SIG-M5 treated with dmso at 0.1 percent for 504 hours (cell line): ENCODE results near the gene MCC.

Experiments
- DNase-seq: peaks from one replicate; lab custom pipeline; 2025; ENCODE audit not compliant: unreplicated experiment; lab: John Stamatoyannopoulos, UW

MCC gene

DNA sequence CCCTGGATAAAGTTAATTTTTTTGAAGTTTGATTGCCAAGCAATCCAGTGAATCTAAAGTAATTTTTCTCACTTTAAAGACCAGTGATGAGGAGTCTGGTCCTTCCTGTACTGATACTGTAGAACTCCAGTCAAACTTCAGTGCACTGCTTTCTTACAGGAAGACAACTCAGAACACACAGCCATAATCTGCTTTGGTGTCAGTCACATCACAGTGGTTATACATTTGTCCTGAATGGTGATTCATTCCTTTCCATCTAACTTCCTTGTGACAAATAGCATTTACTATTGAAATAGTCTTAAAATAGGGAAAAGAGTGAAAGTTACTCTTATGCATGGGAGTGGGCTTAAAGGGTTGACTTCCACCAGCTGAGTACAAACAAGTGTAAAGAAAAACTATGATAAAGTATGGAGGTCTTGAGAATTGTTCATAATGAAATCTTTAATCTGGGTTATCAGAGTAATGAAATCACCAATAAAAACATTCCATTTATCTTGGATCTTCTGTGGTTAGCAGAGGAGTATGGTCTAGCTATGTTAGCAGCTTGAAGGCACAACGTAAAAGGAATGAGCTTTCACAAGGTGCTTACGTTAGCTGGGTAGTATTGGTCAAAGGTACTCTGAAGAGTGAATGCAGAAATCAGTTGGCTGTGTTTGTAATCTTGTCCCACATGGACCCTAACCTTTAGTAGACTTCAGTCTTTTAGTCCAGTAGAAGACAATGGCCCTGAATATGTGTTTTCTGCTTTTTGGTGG, 470.2 kb downstream of the MCC start:
- no peak for DNase-seq

DNA sequence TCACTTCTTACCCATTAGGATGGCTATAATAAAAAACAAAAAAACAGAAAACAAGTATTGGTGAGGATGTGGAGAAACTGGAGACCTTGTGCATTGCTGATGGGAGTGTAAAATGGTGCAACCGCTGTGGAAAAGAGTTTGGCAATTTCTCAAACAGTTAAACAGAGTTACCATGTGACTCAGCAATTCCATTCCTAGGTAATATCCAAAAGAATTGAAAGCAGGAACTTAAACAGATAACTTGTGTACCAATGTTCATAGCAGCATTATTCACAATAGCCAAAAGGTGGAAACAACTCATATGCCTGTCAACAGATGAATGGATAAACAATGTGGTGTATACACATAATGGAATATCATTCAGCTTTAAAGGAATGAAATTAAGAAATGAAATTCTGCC, 482.8 kb downstream of the MCC start:
- peak; percentile 25 for DNase-seq

DNA sequence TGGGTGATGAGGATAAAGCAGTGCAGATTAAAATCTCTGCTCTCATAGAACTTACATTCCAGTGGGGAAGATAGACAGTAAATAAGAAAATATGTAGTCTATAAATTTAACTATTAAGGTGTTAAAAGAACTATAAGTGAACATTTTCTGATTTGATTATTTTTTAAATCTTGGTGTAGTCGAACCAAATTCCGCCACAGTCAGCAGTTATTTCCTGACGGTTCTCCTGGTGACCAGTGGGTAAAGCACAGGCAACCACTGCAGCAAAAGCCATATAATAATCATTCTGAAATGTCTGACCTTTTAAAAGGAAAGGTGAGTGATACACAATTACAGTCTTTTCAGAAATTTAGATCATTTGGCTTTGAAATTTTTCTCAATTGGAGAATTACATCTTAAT, 484.5 kb downstream of the MCC start:
- no peak for DNase-seq

DNA sequence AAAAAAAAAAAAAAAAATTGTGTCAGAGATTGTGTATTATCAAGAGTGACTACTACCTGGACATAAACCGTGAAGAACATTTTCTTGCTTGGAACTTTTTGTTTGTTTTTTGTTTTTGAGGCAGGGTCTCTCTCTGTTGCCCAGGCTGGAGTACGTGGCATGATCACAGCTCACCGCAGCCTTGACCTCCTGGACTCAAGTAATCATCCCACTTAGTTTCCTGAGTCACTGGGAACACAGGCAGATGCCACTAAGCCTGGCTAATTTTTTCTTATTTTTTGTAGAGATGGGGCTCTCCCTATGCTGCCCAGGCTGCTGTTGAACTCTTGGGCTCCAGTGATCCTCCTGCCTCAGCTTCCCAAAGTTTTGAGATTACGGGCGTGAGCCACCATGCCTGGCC, 485.8 kb downstream of the MCC start:
- DNase-seq, result no peak

DNA sequence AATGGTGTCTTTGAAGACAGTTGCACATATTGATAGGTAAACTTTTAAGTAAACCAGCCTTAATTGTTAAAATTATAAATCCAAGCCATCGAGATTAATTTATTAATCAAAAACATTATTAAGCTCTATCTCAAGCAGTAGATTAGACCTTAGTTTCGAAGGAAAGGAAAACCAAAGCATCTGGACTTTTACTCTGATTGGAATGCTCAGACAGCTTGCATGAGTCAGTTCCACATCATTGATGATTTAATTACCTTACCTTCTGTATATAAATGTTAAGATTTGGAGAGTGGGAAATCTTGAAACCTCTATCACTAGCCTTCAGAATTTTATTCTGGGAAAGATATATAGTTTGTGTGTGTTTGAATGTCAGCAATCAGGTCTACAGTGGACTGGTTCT, 487.8 kb downstream of the MCC start:
- DNase-seq, result no peak

DNA sequence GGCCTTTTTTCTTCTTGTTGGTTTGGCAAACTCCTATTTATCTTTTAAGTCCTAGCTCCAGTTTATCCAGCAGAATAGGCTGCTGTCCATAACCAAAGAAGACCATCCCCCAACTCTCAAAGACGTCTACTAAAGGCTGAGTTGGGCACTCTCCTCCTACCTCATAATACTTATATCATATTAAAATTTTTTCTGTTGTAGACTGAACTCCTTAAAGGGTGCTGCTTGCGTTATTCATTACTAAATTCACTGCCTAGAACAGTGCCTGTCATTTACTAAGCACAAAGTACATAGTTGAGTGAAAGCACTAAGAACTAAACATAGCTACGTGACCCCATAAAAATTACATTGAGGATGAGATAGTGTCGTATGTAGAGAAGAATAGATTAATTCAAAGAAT, 490.0 kb downstream of the MCC start:
- no peak for DNase-seq

DNA sequence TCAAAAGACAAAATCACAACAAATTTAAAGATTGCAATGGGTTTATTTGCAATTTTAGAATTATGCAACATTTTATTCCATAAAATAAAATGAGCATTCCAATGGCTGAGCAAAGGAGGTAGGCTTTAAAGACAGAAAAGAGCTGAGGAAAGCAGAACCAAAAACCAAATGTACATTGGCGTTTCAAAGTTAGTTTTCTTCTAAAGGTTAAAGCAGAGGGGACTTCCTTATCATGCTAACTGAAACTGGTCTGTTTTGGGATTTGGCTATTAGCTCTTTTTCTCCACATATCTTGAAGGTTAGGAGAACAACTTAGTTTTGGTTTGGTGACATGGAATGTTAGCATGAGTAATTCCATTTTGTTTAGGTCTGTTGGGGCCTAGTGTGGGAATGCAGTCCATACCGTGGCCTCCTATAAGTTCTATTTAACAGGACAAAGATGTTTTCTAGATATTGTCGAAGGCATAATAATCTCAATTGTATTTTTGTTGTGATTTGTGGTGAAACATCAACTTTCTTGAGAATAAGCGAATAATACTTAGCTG, 491.4 kb downstream of the MCC start:
- DNase-seq, result no peak

DNA sequence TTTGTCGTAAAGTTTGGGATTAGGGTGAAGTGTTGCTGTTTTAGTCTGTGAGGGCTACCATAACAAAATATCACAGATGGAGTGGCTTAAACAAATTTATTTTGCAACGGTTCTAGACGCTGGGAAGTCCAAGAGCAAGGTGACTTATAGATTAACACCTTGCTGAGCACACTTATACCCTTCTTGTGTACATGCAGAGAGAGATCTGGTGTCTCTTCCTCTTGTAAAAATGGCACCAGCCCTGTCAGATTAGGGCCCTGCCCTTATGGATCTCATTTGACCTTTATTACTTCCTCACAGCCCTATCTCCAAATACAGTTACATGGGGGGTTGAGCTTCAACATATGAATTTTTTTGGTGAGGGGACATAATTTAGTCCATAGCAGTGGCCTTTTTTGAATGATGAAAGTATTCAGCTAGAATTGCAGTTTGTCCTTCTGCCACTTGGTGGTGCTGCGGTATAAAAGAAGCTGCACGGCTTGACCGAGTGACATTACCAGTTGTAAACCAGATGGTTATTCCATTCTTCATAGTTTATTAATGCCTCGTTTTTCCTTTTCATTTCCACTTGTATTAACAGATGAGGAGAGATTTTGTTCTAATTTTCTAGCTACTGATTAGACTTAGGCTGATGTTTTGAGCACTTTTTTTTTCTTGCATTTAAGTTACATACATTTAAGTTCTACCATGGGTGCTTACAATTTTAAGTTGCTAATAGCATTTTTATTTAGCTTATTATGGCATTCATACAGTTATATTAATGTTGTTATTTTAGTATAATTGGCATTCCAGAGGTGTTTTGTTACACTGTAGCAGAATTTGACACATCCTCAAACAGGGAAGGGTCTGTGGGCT, 492.3 kb downstream of the MCC start:
- peak; percentile 46 for DNase-seq

DNA sequence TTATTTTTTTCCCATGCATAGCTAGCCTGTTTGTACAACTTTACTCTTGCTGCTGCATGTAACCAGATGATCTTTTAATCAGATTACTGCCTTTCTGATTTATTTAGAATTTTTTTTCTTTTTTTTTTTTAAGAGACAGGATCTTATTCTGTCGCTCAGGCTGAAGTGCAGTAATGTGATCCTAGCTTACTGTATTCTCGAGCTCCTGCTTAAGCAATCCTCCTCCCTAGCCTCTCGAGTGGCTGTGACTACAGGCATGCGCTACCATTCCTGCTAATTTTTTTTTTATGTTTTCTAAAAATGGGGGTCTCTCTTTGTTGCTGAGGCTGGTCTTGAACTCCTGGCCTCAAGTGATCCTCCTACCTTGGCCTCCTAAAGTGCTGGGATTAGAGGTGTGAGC, 502.0 kb downstream of the MCC start:
- no peak for DNase-seq

DNA sequence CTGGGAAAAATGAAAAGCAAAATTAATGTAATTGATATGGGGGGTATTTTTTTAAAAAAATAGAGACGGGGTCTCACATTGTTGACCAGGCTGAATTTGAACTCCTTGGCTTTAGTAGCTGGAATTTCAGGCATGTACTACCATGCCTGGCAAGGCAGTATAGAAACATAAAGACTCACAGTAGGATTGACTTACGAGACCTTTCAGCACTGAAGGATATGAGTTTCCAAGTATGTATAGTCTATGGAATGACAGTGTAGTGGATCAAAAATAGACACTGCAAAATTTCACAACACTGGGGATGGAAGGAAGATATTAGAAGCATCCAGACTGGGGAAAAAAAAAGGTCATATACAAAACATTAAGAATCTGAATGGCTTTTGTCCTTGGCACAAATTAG, 504.9 kb downstream of the MCC start:
- DNase-seq, result no peak

DNA sequence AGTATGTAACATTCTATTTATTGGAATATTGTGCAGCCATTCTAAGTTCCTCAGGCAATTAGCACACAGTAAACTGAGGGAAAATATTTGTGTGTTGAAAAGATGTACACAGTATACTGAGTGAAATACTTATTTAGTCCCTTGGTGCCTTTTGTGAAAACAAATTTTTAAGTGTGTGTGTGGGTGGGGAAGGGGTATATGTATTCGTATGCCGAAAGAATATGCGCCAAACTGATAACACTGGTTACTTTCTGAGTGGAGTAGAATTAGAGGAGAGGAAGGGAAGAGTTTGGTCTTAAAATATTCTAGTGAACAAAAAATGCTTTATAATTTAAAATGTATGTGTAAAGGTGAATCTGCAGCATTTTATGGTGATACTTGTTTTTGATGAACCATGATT, 508.5 kb downstream of the MCC start:
- DNase-seq, result no peak

DNA sequence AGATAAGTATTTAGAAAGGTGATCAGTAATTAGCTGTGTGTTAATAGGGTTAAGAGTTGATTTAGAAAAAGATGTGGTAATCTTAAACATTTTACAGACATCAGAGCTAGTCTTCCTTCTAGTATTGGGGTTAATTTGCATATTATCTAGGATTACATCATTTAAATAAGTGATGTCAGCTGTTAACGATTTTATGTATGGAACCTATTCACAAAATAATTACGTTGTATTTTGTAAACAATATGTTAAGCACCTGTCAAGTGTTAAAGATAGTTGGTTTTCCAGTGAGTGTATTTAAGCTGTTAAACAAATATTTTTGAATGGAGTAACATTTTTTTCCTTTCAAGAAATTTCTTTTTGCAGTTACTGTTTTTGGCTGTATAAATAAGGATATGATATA, 509.4 kb downstream of the MCC start:
- DNase-seq, result peak; percentile 29

DNA sequence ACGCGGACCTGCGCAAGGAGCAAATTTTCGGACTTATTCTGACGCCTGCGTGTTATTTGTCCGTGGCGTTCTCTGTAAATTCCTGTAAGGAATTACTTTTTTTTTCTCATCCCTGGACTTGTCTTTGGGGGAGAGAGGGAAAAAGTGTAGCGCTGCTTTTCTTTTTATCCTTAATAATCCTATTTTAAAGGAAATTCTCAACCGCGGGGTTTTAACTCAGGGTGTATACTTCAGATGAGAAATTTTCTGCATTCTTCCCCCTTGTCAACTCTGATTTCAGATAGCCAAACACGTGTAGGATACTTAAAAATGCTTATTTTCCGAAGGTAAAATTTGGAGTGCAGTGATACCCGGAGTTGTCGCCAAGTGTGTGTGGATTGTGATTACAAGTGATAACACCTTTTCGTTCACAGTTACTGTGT, 510.8 kb downstream of the MCC start:
- DNase-seq, result peak; percentile 30

DNA sequence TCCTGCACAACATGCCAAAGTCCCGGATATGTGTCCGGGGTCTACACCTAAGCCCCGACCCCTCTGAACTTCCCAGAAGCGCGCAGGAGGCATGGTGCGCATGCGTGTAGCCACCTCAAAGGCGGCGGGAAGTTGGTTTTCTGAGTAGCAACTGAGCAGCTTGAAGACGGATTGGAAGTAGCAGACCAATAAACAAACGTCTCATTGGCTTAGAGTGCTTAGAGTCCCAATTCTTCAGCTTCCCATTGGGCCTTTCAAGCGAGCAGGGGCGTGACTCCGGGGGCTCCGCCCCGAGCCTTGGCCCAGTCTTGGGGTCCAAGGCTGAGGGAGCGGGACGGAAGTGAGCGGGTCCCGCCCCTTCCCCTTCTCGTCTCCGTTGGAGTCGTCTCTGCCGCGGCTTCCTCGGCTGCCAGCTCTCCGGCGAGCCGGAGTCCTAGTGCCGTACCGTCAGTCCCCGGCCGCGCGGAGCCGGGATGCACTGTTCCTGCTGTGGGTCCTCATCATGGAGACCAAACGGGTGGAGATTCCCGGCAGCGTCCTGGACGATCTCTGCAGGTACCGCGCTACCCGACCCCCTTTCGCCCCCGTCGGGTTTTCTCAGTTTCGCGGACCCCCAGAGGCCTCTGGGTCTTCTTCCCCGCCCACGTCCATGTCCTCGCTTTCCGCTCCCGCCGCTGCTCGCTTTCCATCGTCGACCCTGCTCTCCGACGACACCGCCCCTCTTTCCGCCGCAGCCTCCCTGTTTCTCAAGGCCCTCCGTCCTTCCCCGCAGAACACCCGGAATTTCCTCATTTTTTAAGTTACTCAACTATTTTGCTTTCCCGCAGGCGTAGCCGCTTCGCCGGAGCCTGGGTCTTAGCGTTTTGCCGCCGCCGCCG, 511.6 kb downstream of the MCC start, which contains the start of gene DCP2:
Gene DCP2 (plus strand): TSS at position 367 of the 878 bp plus-strand sequence. CDS start 136 bp downstream, at position 503.
- DNase-seq, result peak; percentile 99

DNA sequence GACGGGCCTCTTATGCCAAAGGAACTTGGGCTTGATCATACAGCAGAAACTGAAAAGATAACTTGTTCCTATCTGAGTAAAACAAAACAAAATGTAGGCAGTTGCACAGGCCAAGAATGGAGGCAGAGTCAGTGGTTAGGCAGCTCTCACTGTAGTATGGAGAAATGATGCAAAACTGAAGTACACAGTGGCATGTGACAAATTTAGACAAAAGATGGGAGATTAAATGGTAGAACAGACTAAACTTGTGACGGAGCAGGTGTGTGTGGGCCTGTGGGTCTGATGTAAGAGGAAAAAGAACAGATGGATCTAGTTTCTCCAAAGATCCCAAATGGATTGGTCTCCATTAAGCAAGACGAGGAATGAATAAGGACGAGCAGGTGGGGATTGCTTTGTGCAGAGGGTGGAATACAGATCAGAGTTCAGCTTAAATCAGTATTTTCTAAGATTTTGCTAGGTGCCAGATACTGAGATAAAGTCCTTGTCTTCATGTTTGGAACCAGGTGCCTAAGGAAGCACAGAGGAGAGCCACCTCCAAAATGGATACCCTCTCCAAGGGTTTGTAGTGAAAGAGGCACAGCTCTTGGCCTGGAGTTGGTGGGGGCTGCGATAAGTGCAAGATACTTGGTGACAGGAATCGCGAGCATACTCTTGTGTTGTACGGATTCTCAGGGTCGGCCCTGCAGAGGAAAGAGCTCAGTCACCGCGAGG, 512.4 kb downstream of the MCC start:
- DNase-seq, result peak; percentile 81

DNA sequence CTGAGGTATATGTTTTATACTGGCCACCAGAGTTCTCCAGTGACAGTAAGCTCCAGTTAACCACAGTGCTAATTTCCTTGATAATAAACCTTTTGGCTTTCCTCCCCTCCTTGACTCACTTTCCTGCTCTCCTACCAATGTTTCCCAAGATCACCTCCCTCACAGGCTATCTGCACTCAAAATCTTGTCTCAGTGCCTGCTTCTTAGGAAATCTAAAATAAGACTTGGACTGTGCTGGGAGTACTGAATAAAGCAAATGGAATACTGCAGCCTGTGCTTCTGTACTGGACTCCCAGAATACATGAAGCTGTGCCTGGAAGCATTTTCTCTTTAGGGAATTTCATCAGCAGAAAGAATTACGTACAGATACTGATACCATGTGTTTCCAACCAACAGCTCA, 513.4 kb downstream of the MCC start:
- DNase-seq, result no peak

DNA sequence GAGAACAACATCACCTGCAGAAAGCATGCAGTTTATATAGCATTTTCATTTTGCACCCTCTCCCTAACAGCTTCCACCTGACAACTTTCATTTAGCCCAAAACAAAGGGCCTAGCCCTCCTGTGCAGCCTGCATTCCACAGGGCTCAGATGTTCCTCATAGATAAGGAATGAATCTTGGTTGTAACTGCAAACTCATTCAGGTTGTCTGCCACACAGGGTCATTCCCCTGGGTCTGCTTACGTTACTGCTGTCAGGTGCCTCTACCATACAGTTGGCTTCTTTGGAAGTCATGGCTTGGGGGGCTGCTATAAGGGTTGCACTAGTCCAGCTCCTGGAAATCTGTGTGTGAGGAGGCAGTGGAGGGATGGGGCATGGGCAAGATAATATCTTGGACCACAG, 514.3 kb downstream of the MCC start:
- DNase-seq, result no peak

DNA sequence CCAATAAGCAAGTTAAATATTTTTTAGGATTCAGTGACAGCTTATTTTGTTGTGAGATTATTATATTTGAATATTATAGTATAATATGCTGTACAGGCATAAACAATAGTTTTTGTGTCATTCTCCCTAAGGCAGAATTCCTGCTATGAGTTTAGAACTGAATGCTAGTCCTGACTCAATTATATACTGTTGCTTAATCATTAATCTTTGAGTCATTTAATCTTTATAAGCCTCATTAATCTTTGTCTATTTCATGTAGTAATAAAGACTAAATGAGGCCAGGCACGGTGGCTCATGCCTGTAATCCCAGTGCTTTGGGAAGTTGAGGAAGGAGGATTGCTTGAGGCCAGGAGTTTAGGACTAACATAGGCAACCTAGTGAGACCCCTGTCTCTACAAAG, 515.2 kb downstream of the MCC start:
- no peak for DNase-seq
